K562 (cell line): ENCODE data around the gene DOLK.

Experiments used
- BRD4 ChIP-seq: fragments of 200-600 bp; sonication (generic); IDR thresholded peaks from 2 replicates; pipeline ENCODE4 v1.6.1; 2017; ENCODE audit warnings: inconsistent platforms
- CC2D1A ChIP-seq: fragments of 450-650 bp; IDR thresholded peaks from 2 replicates; pipeline ENCODE4 v1.6.1; 2017; ENCODE audit warnings: mild to moderate bottlenecking
- CEBPB ChIP-seq: fragments of 450-650 bp; IDR thresholded peaks from 2 replicates; pipeline ENCODE4 v1.6.1; 2016; ENCODE audit warnings: missing genetic modification characterization, missing compliant biosample characterization
- CHD1 ChIP-seq: fragments of 200-600 bp; sonication (generic); IDR thresholded peaks from one replicate; pipeline ENCODE4 v1.6.1; 2012; ENCODE audit warnings: mild to moderate bottlenecking, moderate library complexity, low read length, inconsistent platforms
- ESRRA ChIP-seq: fragments of 450-650 bp; IDR thresholded peaks from 2 replicates; pipeline ENCODE4 v1.6.1; 2014; ENCODE audit warnings: low read depth, mild to moderate bottlenecking, moderate library complexity, borderline replicate concordance
- KLF6 ChIP-seq: fragments of 250-450 bp; sonication (Bioruptor Pico); IDR thresholded peaks from 2 replicates; pipeline ENCODE4 v1.4.0; 2020; ENCODE audit warnings: mild to moderate bottlenecking, moderate library complexity, borderline replicate concordance
- MYNN ChIP-seq, 2 experiments: sonication (generic); formaldehyde crosslinking in 1 of 2; IDR thresholded peaks; 2 replicates each; pipeline versions ENCODE4 v1.5.0 to v1.6.1; 2016 to 2020; ENCODE audit warnings: antibody characterized with exemption in 1 of 2, missing genetic modification reagents in 1 of 2
- POLR2AphosphoS5 ChIP-seq: IDR thresholded peaks from 2 replicates; pipeline ENCODE4 v1.6.1; 2011; ENCODE audit warnings: mild to moderate bottlenecking, low read depth, low read length, moderate library complexity; ENCODE audit not compliant: control insufficient read depth, insufficient read depth
- RBFOX2 ChIP-seq: fragments of 200-400 bp; formaldehyde crosslinking; IDR thresholded peaks from 2 replicates; pipeline ENCODE4 v1.6.1; 2017; ENCODE audit warnings: low read depth, mild to moderate bottlenecking, low read length, moderate library complexity
- XRCC5 ChIP-seq: fragments of 200-400 bp; formaldehyde crosslinking; IDR thresholded peaks from 2 replicates; pipeline ENCODE4 v1.6.1; 2017; ENCODE audit warnings: low read depth, mild to moderate bottlenecking, low read length
- TF ChIP-seq, protein P1 (sequence below), 3 experiments: IDR thresholded peaks in 2 of 3; conservative IDR thresholded peaks in 1 of 3; 2 replicates each; pipeline ENCODE4 v1.5.1; 2011 to 2012; ENCODE audit warnings: low read length in 3 of 3, mild to moderate bottlenecking in 3 of 3, control low read depth in 2 of 3, improper control_type of control experiment in 1 of 3, inconsistent platforms in 1 of 3, low read depth in 1 of 3, mixed read lengths in 1 of 3, moderate library complexity in 1 of 3; ENCODE audit not compliant: insufficient read depth in 2 of 3

GRCh38 chr9:128911529-128912035 is 35.8 kb downstream of the DOLK start:
- TF ChIP-seq RBFOX2 (no peak), KLF6 (CRISPR knock-in tag) (no peak), CHD1 (no peak), CEBPB (tag) (no peak), ESRRA (no peak), CC2D1A (no peak), MYNN (IDR thresholded peaks at IDR 0.05) (no peak), MYNN (CRISPR knock-in tag; IDR thresholded peaks at IDR 0.05) (no peak), POLR2AphosphoS5 (no peak), XRCC5 (no peak), BRD4 (no peak)
- TF ChIP-seq, protein P1, sequence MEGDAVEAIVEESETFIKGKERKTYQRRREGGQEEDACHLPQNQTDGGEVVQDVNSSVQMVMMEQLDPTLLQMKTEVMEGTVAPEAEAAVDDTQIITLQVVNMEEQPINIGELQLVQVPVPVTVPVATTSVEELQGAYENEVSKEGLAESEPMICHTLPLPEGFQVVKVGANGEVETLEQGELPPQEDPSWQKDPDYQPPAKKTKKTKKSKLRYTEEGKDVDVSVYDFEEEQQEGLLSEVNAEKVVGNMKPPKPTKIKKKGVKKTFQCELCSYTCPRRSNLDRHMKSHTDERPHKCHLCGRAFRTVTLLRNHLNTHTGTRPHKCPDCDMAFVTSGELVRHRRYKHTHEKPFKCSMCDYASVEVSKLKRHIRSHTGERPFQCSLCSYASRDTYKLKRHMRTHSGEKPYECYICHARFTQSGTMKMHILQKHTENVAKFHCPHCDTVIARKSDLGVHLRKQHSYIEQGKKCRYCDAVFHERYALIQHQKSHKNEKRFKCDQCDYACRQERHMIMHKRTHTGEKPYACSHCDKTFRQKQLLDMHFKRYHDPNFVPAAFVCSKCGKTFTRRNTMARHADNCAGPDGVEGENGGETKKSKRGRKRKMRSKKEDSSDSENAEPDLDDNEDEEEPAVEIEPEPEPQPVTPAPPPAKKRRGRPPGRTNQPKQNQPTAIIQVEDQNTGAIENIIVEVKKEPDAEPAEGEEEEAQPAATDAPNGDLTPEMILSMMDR (IDR thresholded peaks at IDR 0.05 in 2 of 3, conservative IDR thresholded peaks at IDR 0.05 in 1 of 3; ENCODE audit: insufficient read depth in 2 of 3, low read depth in 1 of 3, low read length in 3 of 3) = no peak
